ENCODE measurements around the gene FHIP2A. TPM values are rescaled to one million over a fixed set of nuclear protein-coding genes. Genes with fewer than 3 reads are reported as not detected.

FHIP2A gene
- polyA plus RNA-seq, 1 donor from 2014 or later, result 30.7 TPM

DNA sequence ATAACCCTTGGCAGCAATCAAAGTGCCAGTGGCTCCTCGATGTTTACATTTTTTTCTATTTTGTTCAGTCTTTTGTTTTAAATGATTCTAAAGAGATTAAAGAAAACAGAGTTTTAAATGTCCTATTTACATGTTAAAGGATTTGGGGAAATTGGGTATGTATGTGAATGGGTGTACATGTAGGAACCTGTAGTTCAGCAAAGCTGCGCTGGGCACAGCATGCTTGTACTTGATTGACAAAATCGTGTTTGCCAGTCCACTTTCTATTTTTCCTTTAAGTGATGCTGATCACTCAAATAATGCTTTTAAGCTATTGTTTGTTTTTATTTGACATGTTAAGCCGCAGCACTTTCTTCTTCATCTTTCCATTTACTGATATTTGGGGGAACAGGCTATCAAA is 40.9 kb downstream of the FHIP2A start:
- H3K9me2 ChIP-seq (ENCODE audit: insufficient read depth, low read length), result no peaks in the 10 kb centered on the region
- no peak overlapping the region for H2AFZ ChIP-seq (ENCODE audit: low read depth, low read length)
- H3K9ac ChIP-seq (ENCODE audit: low read length), result no peak overlapping the region
- no peaks in the 10 kb centered on the region for H3F3A ChIP-seq (ENCODE audit: insufficient read depth, low read length, poor library complexity, severe bottlenecking)
- no peaks in the 10 kb centered on the region for H4K20me1 ChIP-seq (ENCODE audit: insufficient read depth)
- H3K4me2 ChIP-seq (ENCODE audit: low read length), result no peak overlapping the region
- H3K4me3 ChIP-seq (ENCODE audit: low read length), result no peak overlapping the region
- no peaks in the 10 kb centered on the region for H3K36me3 ChIP-seq (ENCODE audit: insufficient read depth, low read length)
- TF ChIP-seq, protein P1, sequence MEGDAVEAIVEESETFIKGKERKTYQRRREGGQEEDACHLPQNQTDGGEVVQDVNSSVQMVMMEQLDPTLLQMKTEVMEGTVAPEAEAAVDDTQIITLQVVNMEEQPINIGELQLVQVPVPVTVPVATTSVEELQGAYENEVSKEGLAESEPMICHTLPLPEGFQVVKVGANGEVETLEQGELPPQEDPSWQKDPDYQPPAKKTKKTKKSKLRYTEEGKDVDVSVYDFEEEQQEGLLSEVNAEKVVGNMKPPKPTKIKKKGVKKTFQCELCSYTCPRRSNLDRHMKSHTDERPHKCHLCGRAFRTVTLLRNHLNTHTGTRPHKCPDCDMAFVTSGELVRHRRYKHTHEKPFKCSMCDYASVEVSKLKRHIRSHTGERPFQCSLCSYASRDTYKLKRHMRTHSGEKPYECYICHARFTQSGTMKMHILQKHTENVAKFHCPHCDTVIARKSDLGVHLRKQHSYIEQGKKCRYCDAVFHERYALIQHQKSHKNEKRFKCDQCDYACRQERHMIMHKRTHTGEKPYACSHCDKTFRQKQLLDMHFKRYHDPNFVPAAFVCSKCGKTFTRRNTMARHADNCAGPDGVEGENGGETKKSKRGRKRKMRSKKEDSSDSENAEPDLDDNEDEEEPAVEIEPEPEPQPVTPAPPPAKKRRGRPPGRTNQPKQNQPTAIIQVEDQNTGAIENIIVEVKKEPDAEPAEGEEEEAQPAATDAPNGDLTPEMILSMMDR (IDR thresholded peaks at IDR 0.05; ENCODE audit: poor library complexity, severe bottlenecking), result no peak
- no peak for TF ChIP-seq MXI1 (conservative IDR thresholded peaks at IDR 0.05; ENCODE audit: poor library complexity, severe bottlenecking)
- TF ChIP-seq POLR2AphosphoS5 (IDR thresholded peaks at IDR 0.05), result no peak
- no peak for TF ChIP-seq EP300 (conservative IDR thresholded peaks at IDR 0.05; ENCODE audit: poor library complexity, severe bottlenecking)
- TF ChIP-seq SMC3 (conservative IDR thresholded peaks at IDR 0.05; ENCODE audit: poor library complexity), result no peak
- no peak for TF ChIP-seq RAD21 (conservative IDR thresholded peaks at IDR 0.05)
- H3K9me3 ChIP-seq (ENCODE audit: low read length), result no peaks in the 10 kb centered on the region
- H3K27ac ChIP-seq (ENCODE audit: low read length), result no peak overlapping the region
- H3K79me2 ChIP-seq (replicated peaks; ENCODE audit: insufficient read depth, low read length), result no peaks in the 10 kb centered on the region
- H3K27me3 ChIP-seq (ENCODE audit: insufficient read depth, low read depth, low read length), result no peaks in the 10 kb centered on the region

DNA sequence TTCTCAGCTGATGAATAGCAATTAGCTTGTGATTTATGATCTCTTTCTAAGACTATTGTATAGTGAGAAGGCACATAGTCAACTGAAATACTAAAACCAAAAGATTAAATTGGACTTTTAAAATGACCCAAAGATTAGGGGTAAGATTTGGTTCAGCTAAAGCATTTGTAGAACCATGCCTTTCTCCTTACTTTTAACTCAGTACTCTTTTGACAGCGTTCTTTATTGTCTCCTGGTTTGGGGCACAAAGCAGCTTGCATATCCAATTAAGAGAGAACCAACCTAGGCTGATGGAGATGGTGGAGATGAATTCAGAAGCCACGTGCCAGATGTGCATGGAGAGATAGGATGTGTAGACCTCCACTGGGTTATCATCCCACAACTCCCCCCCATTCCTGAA is 45.8 kb downstream of the FHIP2A start:
- Histone ChIP-seq H3K9ac (ENCODE audit: low read length) (no peak overlapping the region), H2AFZ (ENCODE audit: low read depth, low read length) (no peak overlapping the region), H3K79me2 (replicated peaks; ENCODE audit: insufficient read depth, low read length) (no peaks in the 10 kb centered on the region), H3K27me3 (ENCODE audit: insufficient read depth, low read depth, low read length) (no peaks in the 10 kb centered on the region), H3K9me2 (ENCODE audit: insufficient read depth, low read length) (no peaks in the 10 kb centered on the region), H4K20me1 (ENCODE audit: insufficient read depth) (no peaks in the 10 kb centered on the region), H3K36me3 (ENCODE audit: insufficient read depth, low read length) (no peaks in the 10 kb centered on the region), H3K4me2 (ENCODE audit: low read length) (no peak overlapping the region), H3K27ac (ENCODE audit: low read length) (no peak overlapping the region), H3F3A (ENCODE audit: insufficient read depth, low read length, poor library complexity, severe bottlenecking) (no peaks in the 10 kb centered on the region), H3K4me3 (ENCODE audit: low read length) (no peak overlapping the region), H3K9me3 (ENCODE audit: low read length) (no peaks in the 10 kb centered on the region)
- TF ChIP-seq EZH2 (IDR thresholded peaks at IDR 0.05; ENCODE audit: borderline replicate concordance, insufficient read depth, low read length, poor library complexity, severe bottlenecking) (no peak), SMC3 (conservative IDR thresholded peaks at IDR 0.05; ENCODE audit: poor library complexity) (no peak), EP300 (conservative IDR thresholded peaks at IDR 0.05; ENCODE audit: poor library complexity, severe bottlenecking) (no peak), TAF1 (IDR thresholded peaks at IDR 0.05; ENCODE audit: low read depth) (no peak)
- TF ChIP-seq, protein P2, sequence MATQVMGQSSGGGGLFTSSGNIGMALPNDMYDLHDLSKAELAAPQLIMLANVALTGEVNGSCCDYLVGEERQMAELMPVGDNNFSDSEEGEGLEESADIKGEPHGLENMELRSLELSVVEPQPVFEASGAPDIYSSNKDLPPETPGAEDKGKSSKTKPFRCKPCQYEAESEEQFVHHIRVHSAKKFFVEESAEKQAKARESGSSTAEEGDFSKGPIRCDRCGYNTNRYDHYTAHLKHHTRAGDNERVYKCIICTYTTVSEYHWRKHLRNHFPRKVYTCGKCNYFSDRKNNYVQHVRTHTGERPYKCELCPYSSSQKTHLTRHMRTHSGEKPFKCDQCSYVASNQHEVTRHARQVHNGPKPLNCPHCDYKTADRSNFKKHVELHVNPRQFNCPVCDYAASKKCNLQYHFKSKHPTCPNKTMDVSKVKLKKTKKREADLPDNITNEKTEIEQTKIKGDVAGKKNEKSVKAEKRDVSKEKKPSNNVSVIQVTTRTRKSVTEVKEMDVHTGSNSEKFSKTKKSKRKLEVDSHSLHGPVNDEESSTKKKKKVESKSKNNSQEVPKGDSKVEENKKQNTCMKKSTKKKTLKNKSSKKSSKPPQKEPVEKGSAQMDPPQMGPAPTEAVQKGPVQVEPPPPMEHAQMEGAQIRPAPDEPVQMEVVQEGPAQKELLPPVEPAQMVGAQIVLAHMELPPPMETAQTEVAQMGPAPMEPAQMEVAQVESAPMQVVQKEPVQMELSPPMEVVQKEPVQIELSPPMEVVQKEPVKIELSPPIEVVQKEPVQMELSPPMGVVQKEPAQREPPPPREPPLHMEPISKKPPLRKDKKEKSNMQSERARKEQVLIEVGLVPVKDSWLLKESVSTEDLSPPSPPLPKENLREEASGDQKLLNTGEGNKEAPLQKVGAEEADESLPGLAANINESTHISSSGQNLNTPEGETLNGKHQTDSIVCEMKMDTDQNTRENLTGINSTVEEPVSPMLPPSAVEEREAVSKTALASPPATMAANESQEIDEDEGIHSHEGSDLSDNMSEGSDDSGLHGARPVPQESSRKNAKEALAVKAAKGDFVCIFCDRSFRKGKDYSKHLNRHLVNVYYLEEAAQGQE (IDR thresholded peaks at IDR 0.05; ENCODE audit: borderline replicate concordance), result no peak
